ENCODE results near the gene CYP2A6.

DNA sequence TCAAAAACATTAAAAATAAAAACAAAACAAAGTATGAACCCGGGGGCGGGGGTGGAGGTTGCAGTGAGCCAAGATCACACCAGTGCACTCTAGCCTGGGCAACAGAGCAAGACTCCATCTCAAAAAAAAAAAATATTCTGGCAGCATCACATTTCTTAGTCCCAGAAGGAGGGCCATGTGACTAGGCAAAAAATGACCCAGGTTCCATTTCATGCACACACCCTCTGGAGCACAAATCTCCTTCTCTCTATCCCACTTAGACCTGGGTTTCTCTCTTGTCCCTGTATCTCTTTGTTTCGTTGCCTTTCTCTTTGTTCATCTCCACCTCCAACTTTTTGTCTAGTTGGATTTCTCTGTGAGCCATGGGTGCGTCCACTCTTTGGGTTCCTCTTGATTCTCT is 37.9 kb upstream of the CYP2A6 start:
- TF ChIP-seq, protein P1, sequence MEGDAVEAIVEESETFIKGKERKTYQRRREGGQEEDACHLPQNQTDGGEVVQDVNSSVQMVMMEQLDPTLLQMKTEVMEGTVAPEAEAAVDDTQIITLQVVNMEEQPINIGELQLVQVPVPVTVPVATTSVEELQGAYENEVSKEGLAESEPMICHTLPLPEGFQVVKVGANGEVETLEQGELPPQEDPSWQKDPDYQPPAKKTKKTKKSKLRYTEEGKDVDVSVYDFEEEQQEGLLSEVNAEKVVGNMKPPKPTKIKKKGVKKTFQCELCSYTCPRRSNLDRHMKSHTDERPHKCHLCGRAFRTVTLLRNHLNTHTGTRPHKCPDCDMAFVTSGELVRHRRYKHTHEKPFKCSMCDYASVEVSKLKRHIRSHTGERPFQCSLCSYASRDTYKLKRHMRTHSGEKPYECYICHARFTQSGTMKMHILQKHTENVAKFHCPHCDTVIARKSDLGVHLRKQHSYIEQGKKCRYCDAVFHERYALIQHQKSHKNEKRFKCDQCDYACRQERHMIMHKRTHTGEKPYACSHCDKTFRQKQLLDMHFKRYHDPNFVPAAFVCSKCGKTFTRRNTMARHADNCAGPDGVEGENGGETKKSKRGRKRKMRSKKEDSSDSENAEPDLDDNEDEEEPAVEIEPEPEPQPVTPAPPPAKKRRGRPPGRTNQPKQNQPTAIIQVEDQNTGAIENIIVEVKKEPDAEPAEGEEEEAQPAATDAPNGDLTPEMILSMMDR (IDR thresholded peaks at IDR 0.05) = no peak
- no peak for TF ChIP-seq POLR2A (IDR thresholded peaks at IDR 0.05)
- no peak for TF ChIP-seq EP300 (IDR thresholded peaks at IDR 0.05)

Measured in sigmoid colon (tissue), 4 donors.